DND-41 (cell line): ENCODE data around the gene SHOC2.
A peak's percentile ranks its signal among the peaks of the same experiment; 100 is the strongest.

Experiments
- ATAC-seq: fragments of 200-7000 bp; cut with Tn5 transposase; 3 replicates; pipeline ENCODE4 v1.9.1; 2021; ENCODE audit warnings: low read depth; ENCODE audit not compliant: insufficient read depth
- DNase-seq: peaks from one replicate; pipeline ENCODE4 v3.0.0-alpha.2; 2020
- H2AFZ ChIP-seq: 2 replicates; pipeline ENCODE4 v1.6.0; 2012; ENCODE audit warnings: low read depth, low read length
- H3K27ac ChIP-seq: 2 replicates; pipeline ENCODE4 v1.5.1; 2012; ENCODE audit warnings: low read length, inconsistent platforms
- H3K27me3 ChIP-seq: fragments of 200-600 bp; sonication (generic); 2 replicates; pipeline ENCODE4 v1.6.0; 2012; ENCODE audit warnings: low read length, mild to moderate bottlenecking, inconsistent platforms; ENCODE audit not compliant: insufficient read depth, poor library complexity
- H3K36me3 ChIP-seq: 2 replicates; pipeline ENCODE4 v1.5.1; 2012; ENCODE audit warnings: low read length, inconsistent platforms; ENCODE audit not compliant: insufficient read depth
- H3K4me1 ChIP-seq: 2 replicates; pipeline ENCODE4 v1.5.1; 2012; ENCODE audit warnings: mild to moderate bottlenecking, low read length; ENCODE audit not compliant: insufficient read depth
- H3K4me2 ChIP-seq: 2 replicates; pipeline ENCODE4 v1.6.0; 2012; ENCODE audit warnings: mild to moderate bottlenecking, moderate library complexity, low read length, inconsistent platforms; ENCODE audit not compliant: insufficient read depth
- H3K4me3 ChIP-seq, 2 experiments: fragments of 200-600 bp in 1 of 2; shearing (Covaris generic) in 1 of 2; 2 replicates each; pipeline ENCODE4 v1.5.1; 2012 to 2016; ENCODE audit warnings: inconsistent platforms in 2 of 2, low read length in 2 of 2, mild to moderate bottlenecking in 2 of 2, low read depth in 1 of 2, moderate library complexity in 1 of 2
- H3K79me2 ChIP-seq: 2 replicates; pipeline ENCODE4 v1.6.0; 2012; ENCODE audit warnings: low read length, inconsistent platforms; ENCODE audit not compliant: insufficient read depth
- H3K9ac ChIP-seq: 2 replicates; pipeline ENCODE4 v1.6.0; 2012; ENCODE audit warnings: low read depth, mild to moderate bottlenecking, inconsistent platforms, low read length, moderate library complexity
- H3K9me3 ChIP-seq: 2 replicates; pipeline ENCODE4 v1.5.1; 2012; ENCODE audit warnings: low read length, moderate library complexity, mild to moderate bottlenecking, inconsistent platforms; ENCODE audit not compliant: insufficient read depth, severe bottlenecking
- H4K20me1 ChIP-seq: 2 replicates; pipeline ENCODE4 v1.6.0; 2012; ENCODE audit warnings: low read length; ENCODE audit not compliant: insufficient read depth
- CTCF ChIP-seq: IDR thresholded peaks from 2 replicates; pipeline ENCODE4 v1.5.1; 2012; ENCODE audit warnings: borderline replicate concordance, low read length, moderate library complexity, mild to moderate bottlenecking; ENCODE audit not compliant: poor library complexity, severe bottlenecking; ENCODE audit errors: extremely low read depth
- EZH2 ChIP-seq: IDR thresholded peaks from 3 replicates; pipeline ENCODE4 v1.6.1; 2012; ENCODE audit warnings: borderline replicate concordance, low read depth, mild to moderate bottlenecking, moderate library complexity, low read length, inconsistent platforms; ENCODE audit not compliant: severe bottlenecking

SHOC2 gene

GRCh38 chr10:110985497-110986275 lies 66.3 kb downstream of the SHOC2 start:
- Histone ChIP-seq H3K79me2 (peaks cover 38% of the 10 kb centered on the region), H3K27ac (no peak overlapping the region), H4K20me1 (peaks cover 7% of the 10 kb centered on the region; the same call in 1 of the 2 replicates), H3K9ac (no peak overlapping the region), H3K4me2 (no peak overlapping the region), H3K27me3 (no peaks in the 10 kb centered on the region), H3K36me3 (peaks cover 11% of the 10 kb centered on the region; the same call in 1 of the 2 replicates), H3K4me1 (no peaks in the 10 kb centered on the region), H3K9me3 (peaks cover 2% of the 10 kb centered on the region), H2AFZ (no peak overlapping the region), H3K4me3 (no peak overlapping the region)
- DNase-seq (no peak), ATAC-seq (no peak)
- no peak for TF ChIP-seq EZH2

GRCh38 chr10:110989016-110989415 lies 69.6 kb downstream of the SHOC2 start:
- peaks cover 27% of the 10 kb centered on the region for H3K4me1 ChIP-seq
- no peaks in the 10 kb centered on the region for H3K9me3 ChIP-seq
- H2AFZ ChIP-seq, result no peak overlapping the region
- H3K36me3 ChIP-seq, result peaks cover 8% of the 10 kb centered on the region; the same call in 1 of the 2 replicates
- DNase-seq (no peak), ATAC-seq (no peak)
- H3K4me3 ChIP-seq, result no peak overlapping the region
- peaks cover 6% of the 10 kb centered on the region; the same call in 1 of the 2 replicates for H4K20me1 ChIP-seq
- no peak overlapping the region for H3K27ac ChIP-seq
- H3K79me2 ChIP-seq, result peaks cover 19% of the 10 kb centered on the region
- no peak overlapping the region for H3K4me2 ChIP-seq
- H3K27me3 ChIP-seq, result no peaks in the 10 kb centered on the region
- TF ChIP-seq CTCF (no peak), EZH2 (no peak)
- H3K9ac ChIP-seq, result no peak overlapping the region

GRCh38 chr10:110992006-110992800 lies 72.8 kb downstream of the SHOC2 start:
- Histone ChIP-seq H4K20me1 (peaks cover 3% of the 10 kb centered on the region; the same call in 1 of the 2 replicates), H3K9ac (no peak overlapping the region), H3K36me3 (0 out of 2 replicates have a peak, but pooled peaks cover 3% of the 10 kb centered on the region), H3K4me2 (peak overlapping the region; percentile 30), H3K27me3 (no peaks in the 10 kb centered on the region), H3K4me3 (no peak overlapping the region), H3K4me1 (peaks cover 27% of the 10 kb centered on the region), H3K27ac (no peak overlapping the region), H2AFZ (no peak overlapping the region), H3K9me3 (no peaks in the 10 kb centered on the region), H3K79me2 (peaks cover 24% of the 10 kb centered on the region)
- ATAC-seq, result no peak
- no peak for DNase-seq
- TF ChIP-seq EZH2 (no peak), CTCF (no peak)
